ENCODE measurements around the gene FIS1. TPM values are rescaled to one million over a fixed set of nuclear protein-coding genes. Genes with fewer than 3 reads are reported as not detected.

FIS1 gene
- polyA plus RNA-seq, 1 donor from 2014 or later, result 322 TPM

- no peak overlapping the region for H2AFZ ChIP-seq (ENCODE audit: low read depth, low read length)
- H3K27ac ChIP-seq (ENCODE audit: low read length), result no peak overlapping the region
- H4K20me1 ChIP-seq (ENCODE audit: insufficient read depth), result no peaks in the 10 kb centered on the region
Measured at GRCh38 chr7:101241443-101242349, 3.2 kb downstream of the FIS1 start.

GRCh38 chr7:101241015-101241363 is 3.9 kb downstream of the FIS1 start:
- H3K27ac ChIP-seq (ENCODE audit: low read length), result no peak overlapping the region
- peaks cover 17% of the 10 kb centered on the region for H3K79me2 ChIP-seq (replicated peaks; ENCODE audit: insufficient read depth, low read length)
- H4K20me1 ChIP-seq (ENCODE audit: insufficient read depth), result no peaks in the 10 kb centered on the region
- H3K9ac ChIP-seq (ENCODE audit: low read length), result no peak overlapping the region
- no peak overlapping the region for H3K4me2 ChIP-seq (ENCODE audit: low read length)
- H3K27me3 ChIP-seq (ENCODE audit: insufficient read depth, low read depth, low read length), result no peaks in the 10 kb centered on the region
- no peak for TF ChIP-seq RAD21 (conservative IDR thresholded peaks at IDR 0.05)
- TF ChIP-seq EZH2 (IDR thresholded peaks at IDR 0.05; ENCODE audit: borderline replicate concordance, insufficient read depth, low read length, poor library complexity, severe bottlenecking), result no peak
- no peak for TF ChIP-seq MXI1 (conservative IDR thresholded peaks at IDR 0.05; ENCODE audit: poor library complexity, severe bottlenecking)
- TF ChIP-seq SMC3 (conservative IDR thresholded peaks at IDR 0.05; ENCODE audit: poor library complexity), result no peak
- no peak for TF ChIP-seq TAF1 (IDR thresholded peaks at IDR 0.05; ENCODE audit: low read depth)
- no peak for TF ChIP-seq EP300 (conservative IDR thresholded peaks at IDR 0.05; ENCODE audit: poor library complexity, severe bottlenecking)
- TF ChIP-seq POLR2AphosphoS5 (IDR thresholded peaks at IDR 0.05), result no peak
- TF ChIP-seq REST (IDR thresholded peaks at IDR 0.05; ENCODE audit: borderline replicate concordance), result no peak
- TF ChIP-seq CTCF (IDR thresholded peaks at IDR 0.05; ENCODE audit: poor library complexity, severe bottlenecking), result no peak
- H3K9me2 ChIP-seq (ENCODE audit: insufficient read depth, low read length), result no peaks in the 10 kb centered on the region
- H2AFZ ChIP-seq (ENCODE audit: low read depth, low read length), result no peak overlapping the region
- no peak overlapping the region for H3K4me3 ChIP-seq (ENCODE audit: low read length)
- no peaks in the 10 kb centered on the region for H3K36me3 ChIP-seq (ENCODE audit: insufficient read depth, low read length)
- no peaks in the 10 kb centered on the region for H3F3A ChIP-seq (ENCODE audit: insufficient read depth, low read length, poor library complexity, severe bottlenecking)
- H3K9me3 ChIP-seq (ENCODE audit: low read length), result no peaks in the 10 kb centered on the region

More at GRCh38 chr7:101241443-101242349, 3.2 kb downstream of the FIS1 start:
- Histone ChIP-seq H3K79me2 (replicated peaks; ENCODE audit: insufficient read depth, low read length) (peaks cover 17% of the 10 kb centered on the region), H3K9ac (ENCODE audit: low read length) (no peak overlapping the region), H3F3A (ENCODE audit: insufficient read depth, low read length, poor library complexity, severe bottlenecking) (no peaks in the 10 kb centered on the region), H3K27me3 (ENCODE audit: insufficient read depth, low read depth, low read length) (no peaks in the 10 kb centered on the region), H3K9me3 (ENCODE audit: low read length) (no peaks in the 10 kb centered on the region), H3K4me3 (ENCODE audit: low read length) (no peak overlapping the region), H3K36me3 (ENCODE audit: insufficient read depth, low read length) (no peaks in the 10 kb centered on the region), H3K9me2 (ENCODE audit: insufficient read depth, low read length) (no peaks in the 10 kb centered on the region), H3K4me2 (ENCODE audit: low read length) (no peak overlapping the region)
- no peak for TF ChIP-seq TAF1 (IDR thresholded peaks at IDR 0.05; ENCODE audit: low read depth)
- TF ChIP-seq EP300 (conservative IDR thresholded peaks at IDR 0.05; ENCODE audit: poor library complexity, severe bottlenecking), result no peak
- no peak for TF ChIP-seq SMC3 (conservative IDR thresholded peaks at IDR 0.05; ENCODE audit: poor library complexity)
- TF ChIP-seq POLR2AphosphoS5 (IDR thresholded peaks at IDR 0.05), result no peak
- TF ChIP-seq EZH2 (IDR thresholded peaks at IDR 0.05; ENCODE audit: borderline replicate concordance, insufficient read depth, low read length, poor library complexity, severe bottlenecking), result no peak
- no peak for TF ChIP-seq MXI1 (conservative IDR thresholded peaks at IDR 0.05; ENCODE audit: poor library complexity, severe bottlenecking)
